Left ventricle myocardium inferior (tissue), 1 donor: Measurements from ENCODE around the gene JCAD. TPM values are rescaled to one million over a fixed set of nuclear protein-coding genes. Genes with fewer than 3 reads are reported as not detected.
"Not testable (repeated sequence)": the region's sequence is repeated elsewhere in the genome, so short reads cannot be mapped to it uniquely, and the experiment has no call there.

Experiments used
- DNase-seq: peaks from one replicate; pipeline ENCODE4 v3.0.0-alpha.2; 2020
- H3K27ac ChIP-seq: fragments of 200-600 bp; replicated peaks from 2 replicates; pipeline ENCODE4 v1.8.0; 2021
- H3K27me3 ChIP-seq: fragments of 200-600 bp; 2 replicates; pipeline ENCODE4 v1.8.0; 2021; ENCODE audit warnings: low read depth
- H3K36me3 ChIP-seq: fragments of 200-600 bp; 2 replicates; pipeline ENCODE4 v1.8.0; 2021
- H3K4me1 ChIP-seq: fragments of 200-600 bp; 2 replicates; pipeline ENCODE4 v1.8.0; 2021
- H3K4me3 ChIP-seq: fragments of 200-600 bp; 2 replicates; pipeline ENCODE4 v1.8.0; 2021; ENCODE audit warnings: mild to moderate bottlenecking, moderate library complexity
- H3K9me3 ChIP-seq: fragments of 200-600 bp; replicated peaks from 2 replicates; pipeline ENCODE4 v1.8.0; 2021
- intact Hi-C: fragments of 100-400 bp; cut with micrococcal nuclease; formaldehyde crosslinking; loops from one replicate; pipeline ENCODE4 v1.11.0; 2022
- total RNA-seq: library from RNA; stranded (reverse); fragmentation: NEBNext Ultra II Directional; extraction: Animal tissue kit (Norgen Biotek cat#: 25700); gene quantifications from one replicate; pipeline ENCODE4 v1.2.1, GENCODE V29; 2021
- TF ChIP-seq, protein P1 (sequence below): fragments of 200-600 bp; IDR thresholded peaks from 2 replicates; pipeline ENCODE4 v1.8.0; 2021; ENCODE audit warnings: antibody characterized with exemption, mild to moderate bottlenecking, borderline replicate concordance
- donor health status: DM: no; HTN: yes; CAD: no; lungs with severe emphysema.

The JCAD gene
- total RNA-seq, 1 donor from 2014 or later, result 23.5 TPM

GRCh38 chr10:30013757-30014156 is 45.6 kb downstream of the JCAD start:
- DNase-seq, result peak; percentile 76
- peaks cover 39% of the 10 kb centered on the region for H3K4me1 ChIP-seq

DNA sequence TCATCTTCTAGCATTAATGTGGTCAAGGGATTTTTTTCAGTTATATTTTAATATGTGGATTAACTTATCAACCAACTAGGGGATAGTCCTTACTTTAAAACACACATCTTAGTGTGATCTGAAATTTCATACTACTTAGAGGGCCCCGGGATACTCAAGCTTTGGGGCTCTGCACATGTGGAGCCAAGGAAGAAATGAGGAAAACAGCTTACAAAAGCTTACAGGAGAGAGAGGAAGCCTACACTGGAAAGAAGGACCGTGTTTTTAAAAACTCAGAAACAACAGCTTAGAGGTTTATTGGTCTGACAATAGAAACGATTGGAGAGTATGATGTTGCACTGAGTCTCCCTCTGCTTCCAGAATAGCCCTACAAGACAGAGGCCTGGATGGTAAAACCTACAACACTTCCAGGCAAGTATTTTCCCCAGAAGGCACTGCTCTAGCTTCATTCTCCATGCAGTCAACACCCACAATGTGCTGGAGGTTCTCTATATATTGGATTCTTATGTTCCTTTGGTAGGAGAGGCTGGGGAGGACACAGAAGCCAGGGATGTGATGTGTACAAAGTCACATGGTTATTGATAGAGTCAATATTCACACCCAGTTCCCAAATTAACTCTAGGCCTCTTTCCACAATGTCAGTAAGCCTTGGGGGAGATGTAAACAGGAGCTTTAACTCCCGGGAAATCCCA is 47.3 kb downstream of the JCAD start:
- Histone ChIP-seq H3K27me3 (no peaks in the 10 kb centered on the region), H3K36me3 (no peaks in the 10 kb centered on the region), H3K4me1 (peaks cover 24% of the 10 kb centered on the region), H3K9me3 (no peaks in the 10 kb centered on the region), H3K27ac (no peak overlapping the region), H3K4me3 (no peak overlapping the region)
- TF ChIP-seq, protein P1, sequence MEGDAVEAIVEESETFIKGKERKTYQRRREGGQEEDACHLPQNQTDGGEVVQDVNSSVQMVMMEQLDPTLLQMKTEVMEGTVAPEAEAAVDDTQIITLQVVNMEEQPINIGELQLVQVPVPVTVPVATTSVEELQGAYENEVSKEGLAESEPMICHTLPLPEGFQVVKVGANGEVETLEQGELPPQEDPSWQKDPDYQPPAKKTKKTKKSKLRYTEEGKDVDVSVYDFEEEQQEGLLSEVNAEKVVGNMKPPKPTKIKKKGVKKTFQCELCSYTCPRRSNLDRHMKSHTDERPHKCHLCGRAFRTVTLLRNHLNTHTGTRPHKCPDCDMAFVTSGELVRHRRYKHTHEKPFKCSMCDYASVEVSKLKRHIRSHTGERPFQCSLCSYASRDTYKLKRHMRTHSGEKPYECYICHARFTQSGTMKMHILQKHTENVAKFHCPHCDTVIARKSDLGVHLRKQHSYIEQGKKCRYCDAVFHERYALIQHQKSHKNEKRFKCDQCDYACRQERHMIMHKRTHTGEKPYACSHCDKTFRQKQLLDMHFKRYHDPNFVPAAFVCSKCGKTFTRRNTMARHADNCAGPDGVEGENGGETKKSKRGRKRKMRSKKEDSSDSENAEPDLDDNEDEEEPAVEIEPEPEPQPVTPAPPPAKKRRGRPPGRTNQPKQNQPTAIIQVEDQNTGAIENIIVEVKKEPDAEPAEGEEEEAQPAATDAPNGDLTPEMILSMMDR, result no peak
- no peak for DNase-seq
- intact Hi-C loops, result no loop called here

More at GRCh38 chr10:30013757-30014156, 45.6 kb downstream of the JCAD start:
- TF ChIP-seq, protein P1, result no peak
- H3K4me3 ChIP-seq, result no peak overlapping the region
- intact Hi-C loops, result no loop called here
- no peaks in the 10 kb centered on the region for H3K27me3 ChIP-seq
- peak overlapping the region; percentile 66 for H3K27ac ChIP-seq
- H3K9me3 ChIP-seq, result no peaks in the 10 kb centered on the region
- peaks cover 5% of the 10 kb centered on the region for H3K36me3 ChIP-seq

DNA sequence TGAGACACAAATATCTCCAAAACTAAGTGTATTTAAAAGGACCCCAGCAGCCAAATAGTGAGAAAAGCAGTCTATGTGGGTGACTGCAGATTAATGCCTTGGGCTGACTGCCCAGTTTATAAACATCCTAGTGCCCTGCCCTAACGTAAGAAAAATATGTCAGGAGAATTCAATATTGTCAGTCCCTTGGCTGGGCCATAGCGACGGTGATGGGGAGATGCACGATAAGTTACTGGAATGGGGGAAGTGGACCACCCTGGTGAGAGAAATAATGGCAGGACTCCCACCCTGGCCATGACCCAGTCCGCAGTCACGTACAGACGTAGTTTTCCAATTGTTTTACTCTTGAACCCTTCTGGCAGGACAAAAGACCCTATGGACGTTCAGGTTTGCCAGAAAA is 48.0 kb downstream of the JCAD start:
- H3K27me3 ChIP-seq, result no peaks in the 10 kb centered on the region
- no peak overlapping the region for H3K27ac ChIP-seq
- TF ChIP-seq, protein P1, result no peak
- peaks cover 24% of the 10 kb centered on the region for H3K4me1 ChIP-seq
- intact Hi-C loops, result no loop called here
- H3K9me3 ChIP-seq, result no peaks in the 10 kb centered on the region
- H3K36me3 ChIP-seq, result no peaks in the 10 kb centered on the region
- no peak overlapping the region for H3K4me3 ChIP-seq
- no peak for DNase-seq

DNA sequence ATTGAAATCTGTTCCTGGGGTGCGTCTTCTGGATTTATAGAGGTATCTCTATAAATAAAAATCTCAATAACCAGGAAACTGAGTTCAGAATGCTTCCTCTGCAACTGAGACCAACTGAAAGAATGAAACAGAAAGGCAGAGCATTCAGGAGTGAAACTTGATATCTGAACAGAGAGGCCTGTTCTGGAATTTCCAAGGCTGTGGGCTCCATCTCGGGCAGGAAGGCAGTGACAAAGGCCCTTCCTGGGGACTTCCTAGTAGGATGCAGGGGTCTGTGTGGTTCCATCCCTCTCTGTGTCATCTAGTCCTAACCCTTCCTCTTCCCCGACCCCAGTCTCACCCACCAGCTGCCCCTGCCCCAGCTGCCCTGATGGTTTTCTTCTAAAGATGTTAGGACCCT is 52.0 kb downstream of the JCAD start:
- Histone ChIP-seq H3K36me3 (no peaks in the 10 kb centered on the region), H3K27me3 (no peaks in the 10 kb centered on the region), H3K4me3 (no peak overlapping the region), H3K4me1 (peaks cover 11% of the 10 kb centered on the region), H3K9me3 (peaks cover 4% of the 10 kb centered on the region), H3K27ac (peak overlapping the region; percentile 43)
- intact Hi-C loops, result no loop called here
- TF ChIP-seq, protein P1, result no peak
- no peak for DNase-seq

GRCh38 chr10:30006410-30006809 is 53.0 kb downstream of the JCAD start:
- TF ChIP-seq, protein P1, result no peak

DNA sequence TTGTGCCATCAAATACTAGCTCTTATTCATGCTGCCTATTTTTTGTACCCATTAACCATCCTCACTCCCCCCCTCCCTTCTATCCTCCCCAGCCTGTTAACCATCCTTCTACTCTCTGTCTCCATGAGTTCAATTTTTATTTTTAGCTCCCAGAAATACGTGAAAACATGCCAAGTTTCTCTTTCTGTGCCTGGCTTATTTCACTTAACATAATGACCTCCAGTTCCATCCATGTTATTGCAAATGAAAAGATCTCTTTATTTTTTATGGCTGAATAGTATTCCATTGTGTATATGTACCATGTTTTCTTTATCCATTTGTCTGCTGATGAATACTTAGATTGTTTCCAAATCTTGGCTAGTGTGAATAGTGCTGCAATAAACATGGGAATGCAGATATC is 54.3 kb downstream of the JCAD start:
- DNase-seq, H3K27me3 ChIP-seq, H3K9me3 ChIP-seq, intact Hi-C loops, H3K36me3 ChIP-seq, H3K4me3 ChIP-seq, H3K27ac ChIP-seq: not testable (repeated sequence)
- peaks cover 28% of the 10 kb centered on the region for H3K4me1 ChIP-seq

More at GRCh38 chr10:30006410-30006809, 53.0 kb downstream of the JCAD start:
- no peak for DNase-seq
- peaks cover 15% of the 10 kb centered on the region for H3K4me1 ChIP-seq
- peaks cover 4% of the 10 kb centered on the region for H3K9me3 ChIP-seq
- no peak overlapping the region for H3K4me3 ChIP-seq
- H3K27ac ChIP-seq, result no peak overlapping the region
- H3K27me3 ChIP-seq, result no peaks in the 10 kb centered on the region
- intact Hi-C loops, result no loop called here
- no peaks in the 10 kb centered on the region for H3K36me3 ChIP-seq
